GM12891 (cell line): ENCODE data around the gene B4GALNT1.
"Not testable (repeated sequence)": the region's sequence is repeated elsewhere in the genome, so short reads cannot be mapped to it uniquely, and the experiment has no call there.

Source experiments
- PAX5 ChIP-seq: IDR thresholded peaks from 2 replicates; pipeline ENCODE4 v1.6.1; 2011; ENCODE audit warnings: low read length, moderate library complexity, mild to moderate bottlenecking; ENCODE audit not compliant: insufficient read depth, severe bottlenecking
- POLR2A ChIP-seq: IDR thresholded peaks from 2 replicates; pipeline ENCODE4 v1.6.1; 2011; ENCODE audit warnings: low read depth, low read length, control low read depth
- POLR2AphosphoS5 ChIP-seq: IDR thresholded peaks from 2 replicates; pipeline ENCODE4 v1.6.1; 2011; ENCODE audit warnings: low read depth, low read length, control low read depth
- POU2F2 ChIP-seq: IDR thresholded peaks from 2 replicates; pipeline ENCODE4 v1.6.1; 2011; ENCODE audit warnings: low read depth, mild to moderate bottlenecking, control low read depth, low read length, moderate library complexity
- TAF1 ChIP-seq: IDR thresholded peaks from 2 replicates; pipeline ENCODE4 v1.6.1; 2011; ENCODE audit warnings: low read depth, low read length, control low read depth

- not testable (repeated sequence) for TF ChIP-seq POLR2A, POLR2AphosphoS5, TAF1, PAX5, POU2F2
These were observed 14.6 kb downstream of the B4GALNT1 start for GRCh38 chr12:57618431-57618830.
